ENCODE results near the gene MSANTD2. TPM values are rescaled to one million over a fixed set of nuclear protein-coding genes. Genes with fewer than 3 reads are reported as not detected.
A peak's percentile ranks its signal among the peaks of the same experiment; 100 is the strongest.

Gene MSANTD2
- polyA plus RNA-seq, 3 donors, result 1.2 to 5.8 (median 1.8) TPM

DNA sequence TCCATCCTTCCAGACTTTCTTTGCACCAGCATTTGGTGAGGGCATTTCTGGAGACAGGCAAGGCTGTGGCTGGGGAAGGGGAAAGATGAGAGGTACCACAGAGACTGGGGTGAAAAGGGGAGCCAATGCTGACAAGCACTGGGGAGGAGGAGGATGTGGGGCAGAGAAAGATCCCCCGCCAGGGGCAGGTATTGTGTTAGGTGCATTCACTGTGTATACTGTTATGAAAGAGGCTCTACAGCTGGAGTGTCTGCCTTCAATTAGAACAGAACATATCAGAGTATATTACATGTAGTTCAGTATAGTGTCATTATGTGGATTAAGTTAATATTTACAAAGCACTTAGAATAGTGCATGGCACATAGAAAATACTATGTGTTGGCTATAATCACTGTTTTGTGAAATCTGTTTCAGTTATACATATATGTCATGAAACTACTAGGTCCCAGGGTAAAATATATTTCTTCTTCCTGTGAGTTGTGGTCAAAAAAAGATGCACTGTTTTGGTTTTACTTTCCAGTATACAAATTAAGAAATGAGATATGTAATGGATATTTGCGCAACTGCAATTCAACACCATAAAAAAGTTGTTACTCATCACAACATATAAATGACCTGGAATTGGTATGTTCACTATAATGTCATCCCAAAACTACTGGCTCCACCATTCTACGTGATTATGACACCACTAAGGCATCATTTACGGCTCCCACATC is 8.4 kb downstream of the MSANTD2 start:
- H3K27ac Mint-ChIP-seq, result peak overlapping the region in 1 of 7 donors; percentile 47
- peaks cover 55% of the 10 kb centered on the region for H3K79me2 ChIP-seq (ENCODE audit: insufficient read depth, low read length)
- peaks cover 0 to 2% (median 0%) of the 10 kb centered on the region in 3 donors for H3K27me3 Mint-ChIP-seq (ENCODE audit: low read depth in 3 of 3)
- no peak overlapping the region for H3K4me3 Mint-ChIP-seq
- H3K4me3 ChIP-seq (replicated peaks in 1 of 3; ENCODE audit: low read depth in 2 of 3, low read length in 3 of 3), result no peak overlapping the region
- TF ChIP-seq, protein P1, sequence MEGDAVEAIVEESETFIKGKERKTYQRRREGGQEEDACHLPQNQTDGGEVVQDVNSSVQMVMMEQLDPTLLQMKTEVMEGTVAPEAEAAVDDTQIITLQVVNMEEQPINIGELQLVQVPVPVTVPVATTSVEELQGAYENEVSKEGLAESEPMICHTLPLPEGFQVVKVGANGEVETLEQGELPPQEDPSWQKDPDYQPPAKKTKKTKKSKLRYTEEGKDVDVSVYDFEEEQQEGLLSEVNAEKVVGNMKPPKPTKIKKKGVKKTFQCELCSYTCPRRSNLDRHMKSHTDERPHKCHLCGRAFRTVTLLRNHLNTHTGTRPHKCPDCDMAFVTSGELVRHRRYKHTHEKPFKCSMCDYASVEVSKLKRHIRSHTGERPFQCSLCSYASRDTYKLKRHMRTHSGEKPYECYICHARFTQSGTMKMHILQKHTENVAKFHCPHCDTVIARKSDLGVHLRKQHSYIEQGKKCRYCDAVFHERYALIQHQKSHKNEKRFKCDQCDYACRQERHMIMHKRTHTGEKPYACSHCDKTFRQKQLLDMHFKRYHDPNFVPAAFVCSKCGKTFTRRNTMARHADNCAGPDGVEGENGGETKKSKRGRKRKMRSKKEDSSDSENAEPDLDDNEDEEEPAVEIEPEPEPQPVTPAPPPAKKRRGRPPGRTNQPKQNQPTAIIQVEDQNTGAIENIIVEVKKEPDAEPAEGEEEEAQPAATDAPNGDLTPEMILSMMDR (IDR thresholded peaks at IDR 0.05), result no peak
- H3K4me1 ChIP-seq (ENCODE audit: control insufficient read depth in 1 of 2, insufficient read depth in 2 of 2, low read length in 2 of 2), result peaks cover 4 to 11% of the 10 kb centered on the region in 2 donors
- H2AFZ ChIP-seq (ENCODE audit: insufficient read depth, low read depth, low read length, poor library complexity, severe bottlenecking), result no peak overlapping the region
- H4K20me1 ChIP-seq (ENCODE audit: insufficient read depth, low read length), result peaks cover 65% of the 10 kb centered on the region
- no peak overlapping the region for H3K9ac ChIP-seq (ENCODE audit: insufficient read depth, low read length, poor library complexity, severe bottlenecking)
- peaks cover 18% of the 10 kb centered on the region for H3K4me1 Mint-ChIP-seq
- DNase-seq, result peak; percentile 6 to 18 (median 10)
- intact Hi-C loops (cut with micrococcal nuclease), result loop anchor here (5.0 to 10.0 kb wide), 2 partner anchors 34 to 127 kb away; no protein-coding TSS in a partner anchor
- no peaks in the 10 kb centered on the region for H3K27me3 ChIP-seq (ENCODE audit: control insufficient read depth in 2 of 2, insufficient read depth in 2 of 2, low read length in 2 of 2)
- peaks cover 0 to 3% of the 10 kb centered on the region in 2 donors for H3K36me3 Mint-ChIP-seq
- no peaks in the 10 kb centered on the region for H3K9me3 Mint-ChIP-seq
- H3K36me3 ChIP-seq (replicated peaks in 1 of 2; ENCODE audit: control insufficient read depth in 1 of 2, insufficient read depth in 2 of 2, low read length in 2 of 2), result no peaks in the 10 kb centered on the region
- no peak overlapping the region for H3K27ac ChIP-seq (ENCODE audit: low read depth in 1 of 2, low read length in 2 of 2)
- no peak overlapping the region for H3K4me2 ChIP-seq (replicated peaks; ENCODE audit: extremely low read depth, low read length, poor library complexity, severe bottlenecking)
- WGBS (ENCODE audit: insufficient coverage), result 48% methylated on average over 2 of the region's 4 CpGs
- H3K9me3 ChIP-seq (replicated peaks in 1 of 2; ENCODE audit: control insufficient read depth in 1 of 2, insufficient read depth in 1 of 2, low read length in 2 of 2), result no peaks in the 10 kb centered on the region

DNA sequence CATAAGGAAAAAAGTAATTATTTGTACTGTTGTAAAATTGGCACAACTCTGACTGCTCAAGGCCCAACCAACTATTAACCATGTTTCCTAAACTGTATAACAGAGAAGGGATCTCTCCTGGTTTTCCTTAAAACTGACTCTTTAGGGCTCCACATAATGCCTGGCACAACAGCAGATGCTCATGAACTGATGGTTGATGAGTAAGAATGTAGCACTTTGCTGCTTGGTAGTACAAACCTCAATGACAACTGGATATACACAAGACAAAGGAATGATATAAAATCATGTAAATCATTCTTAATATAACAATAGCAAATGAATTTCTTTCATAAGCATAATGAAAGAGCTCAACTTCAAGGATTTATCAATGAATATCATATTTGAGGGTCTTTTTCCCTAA is 11.7 kb downstream of the MSANTD2 start:
- H3K9me3 ChIP-seq (replicated peaks in 1 of 2; ENCODE audit: control insufficient read depth in 1 of 2, insufficient read depth in 1 of 2, low read length in 2 of 2), result no peaks in the 10 kb centered on the region
- H3K36me3 Mint-ChIP-seq, result peaks cover 2 to 3% of the 10 kb centered on the region in 2 donors
- H4K20me1 ChIP-seq (ENCODE audit: insufficient read depth, low read length), result peaks cover 58% of the 10 kb centered on the region
- H3K27ac ChIP-seq (ENCODE audit: low read depth in 1 of 2, low read length in 2 of 2), result no peak overlapping the region
- TF ChIP-seq, protein P1 (IDR thresholded peaks at IDR 0.05), result no peak
- no peaks in the 10 kb centered on the region for H3K36me3 ChIP-seq (replicated peaks in 1 of 2; ENCODE audit: control insufficient read depth in 1 of 2, insufficient read depth in 2 of 2, low read length in 2 of 2)
- no peak for DNase-seq
- no peak overlapping the region for H3K27ac Mint-ChIP-seq
- H3K4me2 ChIP-seq (replicated peaks; ENCODE audit: extremely low read depth, low read length, poor library complexity, severe bottlenecking), result no peak overlapping the region
- H3K27me3 ChIP-seq (ENCODE audit: control insufficient read depth in 2 of 2, insufficient read depth in 2 of 2, low read length in 2 of 2), result no peaks in the 10 kb centered on the region
- H2AFZ ChIP-seq (ENCODE audit: insufficient read depth, low read depth, low read length, poor library complexity, severe bottlenecking), result no peak overlapping the region
- H3K9me3 Mint-ChIP-seq, result no peaks in the 10 kb centered on the region
- no peaks in the 10 kb centered on the region for H3K27me3 Mint-ChIP-seq (ENCODE audit: low read depth in 3 of 3)
- H3K79me2 ChIP-seq (ENCODE audit: insufficient read depth, low read length), result peaks cover 32% of the 10 kb centered on the region
- intact Hi-C loops (cut with micrococcal nuclease), result no loop called here
- no peak overlapping the region for H3K4me3 Mint-ChIP-seq
- peaks cover 4 to 11% of the 10 kb centered on the region in 2 donors for H3K4me1 ChIP-seq (ENCODE audit: control insufficient read depth in 1 of 2, insufficient read depth in 2 of 2, low read length in 2 of 2)
- H3K4me1 Mint-ChIP-seq, result peaks cover 17% of the 10 kb centered on the region
- H3K9ac ChIP-seq (ENCODE audit: insufficient read depth, low read length, poor library complexity, severe bottlenecking), result no peak overlapping the region
- H3K4me3 ChIP-seq (replicated peaks in 1 of 3; ENCODE audit: low read depth in 2 of 3, low read length in 3 of 3), result no peak overlapping the region
